PFSK-1 (cell line): ENCODE results near the gene TAAR5.

Experiments
- FOXP2 ChIP-seq: optimal IDR thresholded peaks from 2 replicates; pipeline ENCODE3; 2011; ENCODE audit warnings: borderline replicate concordance, control low read depth, inconsistent platforms; ENCODE audit not compliant: insufficient read depth; ENCODE audit errors: extremely low read length, extremely low read depth
- POLR2AphosphoS5 ChIP-seq: IDR thresholded peaks from 2 replicates; pipeline ENCODE4 v1.6.1; 2012; ENCODE audit warnings: low read depth, mild to moderate bottlenecking, control low read depth, low read length, moderate library complexity
- REST ChIP-seq, 2 experiments: IDR thresholded peaks; 2 replicates each; pipeline versions ENCODE4 v1.6.1 to v1.8.0; 2011 to 2012; ENCODE audit warnings: low read depth in 2 of 2, low read length in 2 of 2, control low read depth in 1 of 2, inconsistent platforms in 1 of 2, mild to moderate bottlenecking in 1 of 2, moderate library complexity in 1 of 2; ENCODE audit not compliant: insufficient read depth in 1 of 2
- SIN3A ChIP-seq: IDR thresholded peaks from 2 replicates; pipeline ENCODE4 v1.6.1; 2012; ENCODE audit warnings: mild to moderate bottlenecking, low read length, moderate library complexity, borderline replicate concordance; ENCODE audit not compliant: insufficient read depth
- TAF1 ChIP-seq: IDR thresholded peaks from 2 replicates; pipeline ENCODE4 v1.6.1; 2012; ENCODE audit warnings: low read length, control low read depth, borderline replicate concordance; ENCODE audit not compliant: insufficient read depth

- TF ChIP-seq TAF1 (no peak), POLR2AphosphoS5 (no peak), FOXP2 (no peak), REST (IDR thresholded peaks at IDR 0.05; ENCODE audit: insufficient read depth in 1 of 2, low read depth in 2 of 2, low read length in 2 of 2) (no peak), SIN3A (no peak)
Measured at GRCh38 chr6:132616677-132617076, 27.1 kb upstream of the TAAR5 start.
